HG02571 (cell line): ENCODE data around the gene DHX9.

Experiments used
- ATAC-seq: cut with Tn5 transposase; IDR thresholded peaks from one replicate; pipeline ENCODE4 v1.9.1; 2021; ENCODE audit warnings: mild to moderate bottlenecking, moderate library complexity; ENCODE audit not compliant: unreplicated experiment

The DHX9 gene

DNA sequence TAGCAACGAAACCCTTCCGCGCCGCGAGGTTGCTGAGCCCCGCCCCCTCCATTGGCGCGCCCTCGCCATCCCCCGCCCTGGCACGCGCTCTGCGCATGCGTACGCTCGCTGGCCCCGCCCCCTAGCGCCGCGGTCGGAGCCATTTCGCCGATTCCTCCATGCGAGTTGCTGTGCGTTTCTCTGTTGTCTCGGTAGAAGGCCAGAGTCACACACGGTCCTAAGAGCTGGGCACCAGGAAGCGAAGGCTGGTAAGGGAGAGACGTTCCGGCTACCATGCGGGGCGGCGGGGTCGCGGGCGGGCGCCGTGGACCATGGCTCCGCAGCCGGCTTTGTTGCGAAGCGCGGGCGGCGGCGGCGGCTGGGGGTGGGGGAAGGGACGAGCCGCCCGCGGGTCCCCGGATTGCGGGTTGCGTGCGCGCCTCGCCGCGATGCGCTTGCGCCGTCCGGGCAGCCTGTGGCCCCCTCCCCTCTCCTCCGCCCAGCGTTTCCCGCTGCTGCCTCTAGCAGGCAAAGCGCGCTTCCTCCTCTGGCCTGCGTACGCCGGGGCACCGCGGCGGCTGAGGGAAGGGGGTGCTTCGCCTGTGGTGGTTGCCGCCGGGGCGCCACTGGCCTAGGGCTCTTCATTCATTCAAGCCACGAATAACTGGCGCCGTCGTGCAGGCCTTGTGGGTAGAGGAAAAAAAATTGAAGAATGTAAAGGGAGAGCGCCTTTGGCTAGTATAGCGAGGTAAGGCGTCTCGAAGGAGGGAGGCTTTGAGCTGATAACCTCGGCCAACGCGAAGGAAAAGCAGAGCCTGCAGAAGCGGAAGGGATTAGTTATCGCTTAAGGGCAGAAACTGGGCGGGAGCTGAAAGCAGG lies at the start of gene DHX9:
DHX9 (plus strand) TSS at position 139 of the 858 bp plus-strand sequence. CDS start 3,220 bp downstream, outside the sequence.
- peak; percentile 71 for ATAC-seq

DNA sequence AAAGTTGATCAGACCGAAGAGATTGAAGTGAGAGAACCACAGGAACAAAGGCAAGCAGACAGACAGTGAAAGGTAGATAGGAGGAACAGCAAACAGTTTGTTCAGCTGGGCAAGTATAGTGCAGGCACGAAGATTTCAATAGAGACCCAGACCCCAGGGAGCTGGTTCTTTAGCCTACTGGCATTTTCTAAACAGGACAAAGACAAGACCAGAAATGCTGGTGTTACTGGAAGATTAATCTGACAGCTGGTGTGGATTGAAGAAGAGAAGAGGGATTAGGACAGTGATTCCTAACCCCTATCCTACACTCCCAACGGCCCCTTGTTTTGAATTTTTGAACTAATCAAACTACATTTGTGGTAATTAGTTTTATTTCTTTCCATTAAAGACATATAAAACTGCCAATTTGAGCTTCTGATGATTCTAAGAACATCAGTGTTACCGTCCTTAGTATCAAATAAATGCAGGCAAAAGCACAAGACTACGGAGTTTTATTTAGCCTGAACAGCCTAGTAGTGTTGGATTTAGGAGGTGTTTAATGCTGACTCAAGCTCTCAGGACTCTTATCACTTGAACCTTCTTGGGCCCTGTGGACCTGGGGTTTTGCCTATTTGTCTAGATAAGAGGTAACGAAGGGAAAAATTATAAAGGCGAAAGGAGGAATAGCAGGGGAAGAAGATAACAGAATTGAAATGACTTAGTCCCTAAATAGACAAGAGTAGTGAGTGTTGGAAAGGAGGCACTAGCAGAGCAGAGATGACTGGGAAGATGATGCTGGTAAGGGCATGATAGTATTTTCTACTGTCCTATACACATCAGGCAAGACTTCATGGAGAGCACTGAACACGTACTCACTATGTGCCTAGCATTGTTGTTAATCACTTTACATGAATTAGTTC lies 47.6 kb upstream of the DHX9 start:
- no peak for ATAC-seq

DNA sequence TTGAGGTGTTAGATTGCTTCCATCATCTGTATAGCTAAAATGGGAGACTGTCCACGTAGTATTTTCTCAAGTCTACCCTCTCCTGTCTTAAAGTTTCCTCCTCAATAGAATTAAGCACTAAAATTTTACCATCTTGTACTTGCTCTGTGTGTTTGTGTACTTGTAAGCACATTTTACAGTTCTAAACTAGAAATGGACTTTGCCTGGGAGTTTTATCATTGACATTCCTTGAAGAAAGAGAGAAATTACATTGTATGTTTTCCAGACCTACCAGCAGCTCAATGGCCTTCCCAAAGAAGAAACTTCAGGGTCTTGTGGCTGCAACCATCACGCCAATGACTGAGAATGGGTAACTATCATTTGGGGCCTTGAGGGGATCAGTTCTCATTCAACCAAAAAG lies 45.1 kb upstream of the DHX9 start:
- no peak for ATAC-seq

DNA sequence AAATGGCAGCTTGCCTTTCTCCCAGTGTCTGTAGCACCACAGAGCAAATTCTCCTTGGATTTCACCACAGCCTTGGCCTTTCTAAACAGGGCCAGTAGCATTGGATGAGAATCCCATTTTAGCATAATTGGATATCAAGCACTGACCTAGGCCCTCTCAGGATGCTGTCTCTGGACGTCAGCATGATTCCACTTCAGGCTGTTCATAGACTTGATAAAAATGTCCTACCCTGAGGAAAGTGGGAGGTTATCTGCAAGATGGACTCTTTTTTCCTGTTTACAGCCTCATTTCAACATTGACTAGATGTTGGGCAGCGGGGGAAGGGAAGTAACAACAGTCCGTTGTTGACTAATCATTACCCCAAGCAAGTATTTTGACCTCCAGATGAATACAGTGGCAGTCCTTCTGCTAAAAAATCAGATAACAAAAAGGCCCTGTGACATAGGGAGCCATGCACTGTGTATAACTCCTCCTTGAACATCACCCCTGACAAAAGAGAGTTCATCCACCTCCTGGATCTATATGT lies 44.4 kb upstream of the DHX9 start:
- ATAC-seq, result no peak

- no peak for ATAC-seq
Measured at GRCh38 chr1:182795563-182796228, 43.5 kb upstream of the DHX9 start.

DNA sequence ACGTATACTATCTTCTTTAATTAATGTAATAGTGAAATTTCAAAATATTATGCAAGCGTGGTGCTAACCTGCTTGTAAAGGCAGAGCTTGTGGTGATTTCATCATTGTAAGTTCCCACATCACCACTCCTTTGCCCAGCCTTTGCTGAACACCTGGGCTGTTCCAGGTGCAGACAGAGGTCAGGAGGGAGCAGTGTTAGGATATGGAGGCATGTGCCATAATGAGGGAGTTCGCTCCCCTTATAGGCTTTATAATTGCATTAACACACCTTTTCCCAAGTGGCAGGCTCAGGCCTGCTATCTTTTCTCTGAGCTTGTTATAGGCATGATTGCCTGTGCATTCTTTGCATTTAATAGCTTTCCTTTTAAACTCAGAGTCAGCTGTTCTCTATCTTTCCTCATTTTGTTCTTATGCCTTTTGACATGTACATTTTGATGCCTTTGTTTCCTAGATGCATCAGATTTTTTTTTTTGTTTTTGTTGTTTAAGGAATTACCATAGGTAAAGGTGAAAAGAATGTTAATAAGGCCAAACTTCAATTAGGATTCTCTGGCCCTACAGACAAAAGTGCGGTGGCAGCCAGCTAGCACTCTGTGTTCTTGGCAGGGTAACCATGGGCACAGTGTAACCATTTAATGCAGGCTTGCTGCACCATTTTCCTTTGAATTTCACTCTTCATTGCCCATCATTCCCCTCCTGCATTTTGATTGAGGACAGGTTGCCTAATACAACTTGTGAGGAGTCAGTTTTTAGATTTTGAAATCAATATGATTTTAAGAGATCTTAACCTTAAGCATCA lies 36.9 kb upstream of the DHX9 start:
- no peak for ATAC-seq

- no peak for ATAC-seq
Measured at GRCh38 chr1:182803846-182804245, 35.3 kb upstream of the DHX9 start.

- ATAC-seq, result no peak
Measured at GRCh38 chr1:182806015-182806678, 33.0 kb upstream of the DHX9 start.

DNA sequence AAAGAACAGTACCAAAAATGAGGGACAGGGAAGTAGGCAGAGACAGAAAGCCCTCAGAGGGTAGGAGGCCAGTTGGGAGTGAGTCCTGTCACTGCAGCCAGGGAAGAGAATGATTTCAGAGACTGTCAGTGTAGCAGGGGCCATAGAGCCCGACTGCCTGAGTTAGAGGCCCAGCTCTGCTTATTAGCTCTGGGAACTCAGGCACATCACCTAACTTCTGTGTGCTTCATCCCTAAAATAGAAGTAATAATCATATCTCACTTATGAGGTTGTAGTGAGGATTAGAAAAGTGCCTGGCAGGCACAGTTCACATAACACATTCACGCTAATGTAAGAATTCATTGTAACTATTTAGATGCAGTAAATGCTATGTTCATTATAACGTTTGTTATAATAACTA lies 31.2 kb upstream of the DHX9 start:
- no peak for ATAC-seq

GRCh38 chr1:182809414-182809957 lies 29.7 kb upstream of the DHX9 start:
- ATAC-seq, result no peak

DNA sequence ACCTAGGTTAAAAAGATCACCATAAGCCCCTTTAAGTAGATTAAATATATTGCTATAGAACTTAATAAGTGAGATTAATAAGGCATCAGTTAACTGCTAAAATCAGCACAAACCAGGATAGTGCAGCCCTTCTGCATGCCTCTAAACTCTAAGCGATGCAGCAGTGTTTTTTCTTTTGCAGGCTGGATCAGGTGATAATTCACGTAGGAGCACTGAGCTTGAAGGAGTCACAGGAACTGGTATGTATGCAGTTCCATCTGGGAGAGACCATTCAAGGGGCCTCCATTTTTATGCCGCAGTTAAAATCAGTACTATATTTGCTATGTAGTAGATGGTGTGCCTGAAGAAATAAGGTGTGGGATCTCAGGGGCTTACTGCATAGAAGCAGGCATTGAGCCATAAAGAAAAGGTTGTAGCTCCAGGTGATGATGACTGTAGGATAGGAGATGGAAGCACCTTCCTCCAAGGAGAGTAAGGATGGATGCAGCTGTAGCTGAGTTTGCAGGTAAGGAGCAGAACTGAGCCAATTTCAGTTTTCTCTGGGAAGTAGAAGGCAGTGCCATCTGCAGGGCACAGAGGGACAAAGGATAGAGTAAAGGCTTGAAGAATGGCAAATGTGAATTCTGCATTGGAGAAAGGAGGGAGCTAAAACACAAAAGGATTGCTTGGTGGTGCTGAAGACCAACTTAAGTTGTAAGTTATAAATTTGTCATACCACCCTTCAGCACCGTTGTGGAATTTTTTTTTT lies 27.0 kb upstream of the DHX9 start:
- ATAC-seq, result no peak

DNA sequence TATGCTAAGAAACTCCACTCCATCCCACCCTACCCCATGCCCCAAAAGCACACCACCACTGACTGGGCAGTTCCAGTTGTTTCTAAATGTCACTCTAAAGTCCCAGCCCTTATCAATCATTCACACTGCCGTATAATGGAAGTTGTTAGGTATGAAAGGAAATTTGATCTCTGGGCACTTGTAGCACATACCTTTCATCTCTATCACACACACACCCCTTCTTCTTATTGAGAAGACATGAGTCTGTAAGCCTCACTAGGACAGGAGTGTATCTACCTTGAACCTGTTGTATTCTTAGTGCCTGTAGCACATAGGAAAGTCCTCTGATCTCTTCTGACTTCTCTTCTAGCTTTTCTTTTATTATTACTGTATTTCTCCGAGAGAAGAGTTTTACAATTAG lies 22.3 kb upstream of the DHX9 start:
- ATAC-seq, result no peak

- ATAC-seq, result no peak
Measured at GRCh38 chr1:182817802-182818201, 21.3 kb upstream of the DHX9 start.

DNA sequence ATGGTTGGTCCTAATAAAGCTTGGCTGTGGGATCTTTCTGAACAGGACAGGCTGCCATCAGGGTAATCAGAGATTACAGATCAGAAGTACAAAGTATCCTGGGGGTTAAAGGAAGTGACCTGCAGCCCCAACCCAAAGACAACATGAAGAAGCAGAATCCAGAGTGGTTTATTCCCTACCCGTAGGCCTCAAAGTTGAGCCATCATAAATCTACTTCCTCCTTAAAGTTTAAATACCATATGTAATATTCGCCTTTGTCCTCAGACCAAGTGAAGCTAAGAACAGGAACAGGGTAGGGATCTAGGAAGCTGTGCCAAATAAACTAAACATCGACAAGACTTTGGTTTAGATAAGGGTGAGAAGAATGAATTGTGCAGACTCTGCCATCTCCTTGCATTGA lies 15.9 kb upstream of the DHX9 start:
- ATAC-seq, result no peak

GRCh38 chr1:182826892-182827291 lies 12.3 kb upstream of the DHX9 start:
- no peak for ATAC-seq

DNA sequence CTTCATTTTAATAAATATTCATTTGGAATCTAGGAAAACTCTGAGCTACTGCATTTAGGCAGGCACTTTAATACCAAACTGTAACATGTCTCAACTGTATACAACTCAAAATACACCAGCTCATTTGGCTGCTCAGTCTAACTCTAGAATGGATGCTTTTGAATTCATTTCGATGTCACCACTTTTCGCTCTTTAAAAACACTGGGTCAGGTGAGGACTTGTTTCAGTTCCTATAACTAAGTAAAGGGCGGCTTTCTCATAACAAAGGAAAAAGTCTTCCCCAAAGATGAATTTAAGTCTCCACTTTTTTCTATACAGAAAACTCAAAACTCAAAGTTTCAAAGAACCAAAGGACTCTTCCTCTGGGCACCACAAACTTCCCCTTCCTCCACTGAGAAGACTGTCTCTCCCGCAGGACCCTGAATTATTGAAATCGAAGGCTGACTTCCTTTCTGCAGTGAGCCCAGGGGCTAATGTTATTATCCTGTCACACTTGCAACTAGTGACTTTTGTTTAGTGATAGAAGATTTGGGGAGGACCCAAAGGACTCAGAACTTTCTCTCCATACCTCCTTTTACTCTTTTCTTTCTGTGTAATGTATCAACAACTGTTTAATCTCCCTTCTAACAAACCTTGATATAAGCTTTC lies 9.7 kb upstream of the DHX9 start:
- ATAC-seq, result no peak

- ATAC-seq, result no peak
Measured at GRCh38 chr1:182833271-182833670, 5.9 kb upstream of the DHX9 start.

DNA sequence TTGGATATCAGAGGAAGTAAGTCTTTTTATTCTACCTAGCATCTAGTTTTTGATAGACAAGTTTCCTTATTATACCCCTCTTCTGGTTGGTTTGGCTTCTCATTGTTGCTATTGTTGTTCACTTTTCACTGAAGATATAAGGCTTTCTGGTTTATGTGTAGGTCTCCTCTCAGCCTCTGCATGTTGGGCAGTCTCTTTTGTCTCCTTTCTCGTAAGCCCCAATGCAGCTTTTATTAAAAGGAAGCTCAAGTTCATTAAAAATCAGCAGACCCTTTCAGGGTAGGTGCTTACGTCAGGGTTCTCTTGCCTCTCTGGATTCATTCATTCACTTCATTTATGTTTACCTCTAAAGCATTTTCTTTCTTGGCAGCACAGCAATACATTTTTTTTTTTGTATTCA lies 4.8 kb upstream of the DHX9 start:
- ATAC-seq, result no peak
